Body of pancreas (tissue), 4 donors: ENCODE measurements around the gene ATP10A. TPM values are rescaled to one million over a fixed set of nuclear protein-coding genes. Genes with fewer than 3 reads are reported as not detected.

Source experiments
- ATAC-seq: fragments of 150-250 bp; one replicate; pipeline ENCODE4 v1.9.1; 2016
- DNase-seq, 4 donors: peaks; one replicate each; pipeline ENCODE4 v3.0.0-alpha.2; 2019
- H3K27ac ChIP-seq, 4 donors: fragments of 200-600 bp; sonication (generic); 1 replicate in 3 of 4; 2 replicates in 1 of 4; pipeline versions ENCODE4 v1.5.1 to v1.6.1; 2016 to 2019; ENCODE audit warnings: mild to moderate bottlenecking in 1 of 4, mixed read lengths in 1 of 4, moderate library complexity in 1 of 4
- H3K27me3 ChIP-seq, 2 donors: fragments of 200-600 bp; sonication (generic); one replicate each; pipeline ENCODE4 v1.6.0; 2016; ENCODE audit warnings: mild to moderate bottlenecking in 1 of 2
- H3K36me3 ChIP-seq, 2 donors: fragments of 200-600 bp; sonication (generic); replicated peaks in 1 of 2; 2 replicates each; pipeline ENCODE4 v1.5.1; 2016; ENCODE audit warnings: low read depth in 2 of 2; ENCODE audit not compliant: insufficient read depth in 1 of 2
- H3K4me1 ChIP-seq: fragments of 200-600 bp; sonication (generic); one replicate; pipeline ENCODE4 v1.6.0; 2016
- H3K4me3 ChIP-seq, 2 donors: fragments of 200-600 bp; sonication (generic); 1 replicate in 1 of 2; 2 replicates in 1 of 2; pipeline ENCODE4 v1.5.1; 2016 to 2019
- H3K9me3 ChIP-seq, 3 donors: fragments of 200-600 bp; sonication (generic); 1 replicate in 2 of 3; 2 replicates in 1 of 3; pipeline ENCODE4 v1.5.1; 2016
- CTCF ChIP-seq, 7 experiments: fragments of 450-650 bp in 4 of 7; fragments of 200-600 bp in 3 of 7; sonication (generic) in 3 of 7; IDR thresholded peaks; one replicate each; pipeline ENCODE4 v1.5.1; 2016 to 2019; ENCODE audit warnings: antibody characterized with exemption in 7 of 7
- POLR2A ChIP-seq, 3 donors: fragments of 450-650 bp; IDR thresholded peaks; one replicate each; pipeline ENCODE4 v1.6.1; 2016; ENCODE audit warnings: antibody characterized with exemption in 3 of 3, mild to moderate bottlenecking in 2 of 3
- WGBS, 2 donors: methylation state at CpG; one replicate each; pipeline ENCODE4 v1.1.5; 2017; 5-methylcytosine and 5-hydroxymethylcytosine counted together
- intact Hi-C: fragments of 100-400 bp; cut with DNase I; formaldehyde crosslinking; loops from one replicate; pipeline ENCODE4 v1.15.1; 2023
- total RNA-seq, 2 donors: library from RNA; depleted of rRNA; stranded (reverse); fragments of >200 nt; gene quantifications; one replicate each; pipeline ENCODE4 v1.1.0, GENCODE V29; 2016

The ATP10A gene
- total RNA-seq, 2 donors from 2014 or later, result 1.3 to 2.0 TPM

GRCh38 chr15:25787381-25787780, 75.7 kb downstream of the ATP10A start:
- TF ChIP-seq POLR2A (IDR thresholded peaks at IDR 0.05) (no peak), CTCF (IDR thresholded peaks at IDR 0.05) (no peak)
- no peak for ATAC-seq
- H3K27ac ChIP-seq, result no peak overlapping the region
- no peak for DNase-seq
- WGBS, 2 donors, result 67 to 78% methylated on average over 2 of the region's 2 CpGs
- no peaks in the 10 kb centered on the region for H3K27me3 ChIP-seq
- H3K4me1 ChIP-seq, result no peaks in the 10 kb centered on the region
- H3K9me3 ChIP-seq, result no peaks in the 10 kb centered on the region
- intact Hi-C loops, result no loop called here
- no peak overlapping the region for H3K4me3 ChIP-seq
- H3K36me3 ChIP-seq, result no peaks in the 10 kb centered on the region

GRCh38 chr15:25786040-25786439, 77.1 kb downstream of the ATP10A start:
- Histone ChIP-seq H3K27me3 (no peaks in the 10 kb centered on the region), H3K27ac (no peak overlapping the region), H3K36me3 (no peaks in the 10 kb centered on the region), H3K4me1 (no peaks in the 10 kb centered on the region), H3K4me3 (no peak overlapping the region), H3K9me3 (no peaks in the 10 kb centered on the region)
- no peak for TF ChIP-seq POLR2A (IDR thresholded peaks at IDR 0.05)
- TF ChIP-seq CTCF (IDR thresholded peaks at IDR 0.05), result no peak
- intact Hi-C loops, result no loop called here
- WGBS, 2 donors, result 73 to 75% methylated on average over 6 to 14 of the region's 14 CpGs
- DNase-seq, result no peak
- no peak for ATAC-seq

DNA sequence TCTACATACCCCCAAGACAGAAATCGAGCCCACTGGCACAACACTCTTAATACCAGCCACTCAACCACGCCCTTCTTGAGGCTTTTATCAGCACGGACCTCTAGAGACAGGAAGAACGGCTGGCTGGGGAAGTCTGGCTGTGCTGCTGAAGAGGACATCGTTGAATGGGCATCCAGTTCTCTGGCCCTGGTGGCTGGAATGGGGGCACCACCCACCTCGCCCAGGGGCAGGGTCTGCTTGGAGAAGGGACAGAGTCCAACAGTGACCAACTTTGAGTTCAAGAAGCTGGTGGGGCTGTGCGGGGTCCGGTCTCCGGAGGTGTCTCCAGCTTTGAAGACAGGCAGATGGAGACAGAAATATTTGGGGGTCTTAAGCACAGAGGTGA, 77.5 kb downstream of the ATP10A start:
- Histone ChIP-seq H3K9me3 (no peaks in the 10 kb centered on the region), H3K4me1 (no peaks in the 10 kb centered on the region), H3K27me3 (no peaks in the 10 kb centered on the region), H3K4me3 (no peak overlapping the region), H3K27ac (no peak overlapping the region), H3K36me3 (no peaks in the 10 kb centered on the region)
- intact Hi-C loops, result no loop called here
- no peak for ATAC-seq
- DNase-seq, result no peak
- TF ChIP-seq CTCF (IDR thresholded peaks at IDR 0.05), result no peak
- no peak for TF ChIP-seq POLR2A (IDR thresholded peaks at IDR 0.05)
- WGBS, 2 donors, result 60 to 80% methylated on average over 5 to 9 of the region's 9 CpGs

GRCh38 chr15:25784876-25785640, 78.1 kb downstream of the ATP10A start:
- Histone ChIP-seq H3K4me1 (no peaks in the 10 kb centered on the region), H3K9me3 (no peaks in the 10 kb centered on the region), H3K36me3 (no peaks in the 10 kb centered on the region), H3K27ac (no peak overlapping the region), H3K4me3 (no peak overlapping the region), H3K27me3 (no peaks in the 10 kb centered on the region)
- 64 to 76% methylated on average over 15 to 17 of the region's 17 CpGs for WGBS, 2 donors
- ATAC-seq (no peak), DNase-seq (no peak)
- intact Hi-C loops, result no loop called here
- TF ChIP-seq CTCF (IDR thresholded peaks at IDR 0.05), result no peak
- TF ChIP-seq POLR2A (IDR thresholded peaks at IDR 0.05), result no peak
